PC-9 (cell line): ENCODE data around the gene SDHA. TPM values are rescaled to one million over a fixed set of nuclear protein-coding genes. Genes with fewer than 3 reads are reported as not detected.

Experiments
- BruUV-seq: library from RNA; stranded (reverse); fragments of 400-500 nt; replicated peaks from 2 replicates; lab custom pipeline; 2021; lab: Mats Ljungman, UMichigan
- CTCF ChIA-PET: fragments of 300-600 bp; sonication (Branson Sonifier 250); formaldehyde crosslinking; loops from one replicate; lab custom pipeline; 2022; ENCODE audit warnings: antibody characterized with exemption; lab: Charles Lee
- POLR2A ChIA-PET: fragments of 300-600 bp; sonication (Branson Sonifier 250); formaldehyde crosslinking; loops from one replicate; lab custom pipeline; 2022; ENCODE audit warnings: antibody characterized with exemption; ENCODE audit not compliant: unreplicated experiment; lab: Charles Lee
- DNase-seq, 2 experiments: peaks; one replicate each; pipeline versions ENCODE4 v3.0.0 to v3.0.0-alpha.2; 2015 to 2022; ENCODE audit warnings: mixed read lengths in 1 of 2
- H2AFZ ChIP-seq: fragments of 200-600 bp; sonication (generic); 2 replicates; pipeline ENCODE4 v1.8.1; 2017; ENCODE audit warnings: antibody characterized with exemption
- H3F3A ChIP-seq: fragments of 200-600 bp; sonication (generic); 2 replicates; pipeline ENCODE4 v1.8.1; 2017; ENCODE audit warnings: antibody characterized with exemption, mild to moderate bottlenecking, low read depth; ENCODE audit not compliant: insufficient read depth
- H3K27ac ChIP-seq: fragments of 200-600 bp; sonication (generic); 2 replicates; pipeline ENCODE4 v1.6.1; 2016; ENCODE audit warnings: mixed run types
- H3K27me3 ChIP-seq: fragments of 200-600 bp; sonication (generic); 2 replicates; pipeline ENCODE4 v1.6.1; 2016; ENCODE audit warnings: low read depth, mixed run types; ENCODE audit not compliant: insufficient read depth
- H3K36me3 ChIP-seq: fragments of 200-600 bp; sonication (generic); 2 replicates; pipeline ENCODE4 v1.6.1; 2016; ENCODE audit warnings: low read depth, mixed run types
- H3K4me1 ChIP-seq: fragments of 200-600 bp; sonication (generic); replicated peaks from 2 replicates; pipeline ENCODE4 v1.6.1; 2016; ENCODE audit warnings: mixed run types; ENCODE audit not compliant: insufficient read depth
- H3K4me2 ChIP-seq: fragments of 200-600 bp; sonication (generic); 2 replicates; pipeline ENCODE4 v1.6.1; 2017; ENCODE audit warnings: mixed run types
- H3K4me3 ChIP-seq: fragments of 200-600 bp; sonication (generic); 2 replicates; pipeline ENCODE4 v1.6.1; 2016; ENCODE audit warnings: mixed run types
- H3K79me2 ChIP-seq: fragments of 200-600 bp; sonication (generic); 2 replicates; pipeline ENCODE4 v1.6.1; 2017; ENCODE audit warnings: low read depth, mixed run types
- H3K9me2 ChIP-seq: fragments of 200-600 bp; sonication (generic); 2 replicates; pipeline ENCODE4 v1.8.1; 2017; ENCODE audit warnings: mild to moderate bottlenecking; ENCODE audit not compliant: insufficient read depth
- H3K9me3 ChIP-seq: fragments of 200-600 bp; sonication (generic); 2 replicates; pipeline ENCODE4 v1.8.1; 2016; ENCODE audit warnings: low read depth; ENCODE audit not compliant: insufficient read depth
- H4K20me1 ChIP-seq: fragments of 200-600 bp; sonication (generic); 2 replicates; pipeline ENCODE4 v1.8.1; 2017; ENCODE audit not compliant: insufficient read depth
- EZH2 ChIP-seq: fragments of 200-600 bp; sonication (generic); IDR thresholded peaks from 2 replicates; pipeline ENCODE4 v1.8.0; 2017; ENCODE audit warnings: antibody characterized with exemption, low read depth
- intact Hi-C: fragments of 100-400 bp; cut with micrococcal nuclease; formaldehyde crosslinking; loops from one replicate; pipeline ENCODE4 v1.10.0; 2022; ENCODE audit not compliant: unreplicated experiment
- total RNA-seq: library from RNA; stranded (reverse); gene quantifications from 2 replicates; pipeline ENCODE4 v1.2.3, GENCODE V29; 2021
- TF ChIP-seq, protein P1 (sequence below): fragments of 200-600 bp; sonication (generic); conservative IDR thresholded peaks from 2 replicates; pipeline ENCODE4 v1.6.1; 2017; ENCODE audit warnings: mixed run types, antibody characterized with exemption, mild to moderate bottlenecking, moderate library complexity

Gene SDHA
- total RNA-seq, 1 experiment from 2014 or later = 347 TPM

DNA sequence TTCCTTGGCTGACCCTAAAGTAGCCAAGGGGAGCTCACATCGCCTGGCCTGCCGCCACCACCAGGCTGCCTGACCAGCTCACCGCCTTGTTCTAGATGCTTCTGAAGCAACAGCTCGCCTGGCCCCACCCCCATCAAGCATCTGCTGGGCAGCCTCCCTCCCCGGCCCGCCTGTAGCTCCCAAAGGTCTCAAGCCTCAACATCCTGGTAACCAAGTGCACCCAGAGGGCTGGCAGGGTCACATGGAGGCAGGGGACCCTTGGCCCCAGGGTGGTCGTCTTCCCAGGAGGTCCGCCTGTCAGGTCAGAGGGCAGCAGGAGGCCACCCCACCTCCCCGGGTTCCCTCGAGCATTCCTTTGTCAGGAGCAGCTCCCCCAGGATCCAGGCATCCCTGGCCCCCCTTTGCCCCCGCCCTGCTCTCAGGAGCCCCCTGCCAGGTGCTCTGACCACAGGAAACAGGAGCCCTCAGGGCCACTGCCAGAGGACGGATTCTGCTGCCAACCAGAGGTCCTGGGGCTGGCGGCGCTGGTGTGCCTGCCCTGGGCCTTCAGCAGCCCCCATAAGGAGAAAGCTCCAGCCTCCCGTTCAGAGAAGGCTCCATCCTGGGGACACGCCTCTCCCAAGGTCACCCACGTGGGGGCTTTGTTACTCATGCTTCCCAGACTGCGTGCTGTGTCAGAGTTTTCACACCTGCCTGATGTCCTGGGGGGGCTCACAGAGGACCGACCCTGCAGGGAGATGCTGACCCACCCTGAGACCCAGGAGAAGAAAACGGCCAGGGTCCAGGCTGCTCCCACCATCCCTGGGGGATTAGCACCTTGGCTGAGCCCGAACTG lies 30.3 kb upstream of the SDHA start:
- H2AFZ ChIP-seq = no peak overlapping the region
- intact Hi-C loops = loop anchor here (2.0 kb wide), 2 partner anchors 31 to 243 kb away; partner anchors contain the start of genes CCDC127 and SDHA
- H3K27ac ChIP-seq = no peak overlapping the region
- no peaks in the 10 kb centered on the region for H3F3A ChIP-seq
- POLR2A ChIA-PET = interaction anchor here (0.6 to 0.9 kb wide), 5 partner anchors 16 to 974 kb away, joined by 3 to 6 read pairs (median 5); partner anchors contain the start of gene PDCD6
- peaks cover 82% of the 10 kb centered on the region for H3K27me3 ChIP-seq
- peak overlapping the region; percentile 44 for H3K4me2 ChIP-seq
- CTCF ChIA-PET = interaction anchor here (0.6 to 1.2 kb wide), 10 partner anchors 8 to 259 kb away, joined by 3 to 6 read pairs (median 4); partner anchors contain the start of genes CCDC127, EXOC3, PDCD6 and SDHA
- no peaks in the 10 kb centered on the region for H4K20me1 ChIP-seq
- no peaks in the 10 kb centered on the region for H3K4me1 ChIP-seq
- DNase-seq = no peak
- BruUV-seq = no TSS peak
- no peaks in the 10 kb centered on the region for H3K79me2 ChIP-seq
- H3K4me3 ChIP-seq = no peak overlapping the region
- H3K9me3 ChIP-seq = no peaks in the 10 kb centered on the region
- H3K9me2 ChIP-seq = no peaks in the 10 kb centered on the region
- no peak for TF ChIP-seq EZH2
- TF ChIP-seq, protein P1, sequence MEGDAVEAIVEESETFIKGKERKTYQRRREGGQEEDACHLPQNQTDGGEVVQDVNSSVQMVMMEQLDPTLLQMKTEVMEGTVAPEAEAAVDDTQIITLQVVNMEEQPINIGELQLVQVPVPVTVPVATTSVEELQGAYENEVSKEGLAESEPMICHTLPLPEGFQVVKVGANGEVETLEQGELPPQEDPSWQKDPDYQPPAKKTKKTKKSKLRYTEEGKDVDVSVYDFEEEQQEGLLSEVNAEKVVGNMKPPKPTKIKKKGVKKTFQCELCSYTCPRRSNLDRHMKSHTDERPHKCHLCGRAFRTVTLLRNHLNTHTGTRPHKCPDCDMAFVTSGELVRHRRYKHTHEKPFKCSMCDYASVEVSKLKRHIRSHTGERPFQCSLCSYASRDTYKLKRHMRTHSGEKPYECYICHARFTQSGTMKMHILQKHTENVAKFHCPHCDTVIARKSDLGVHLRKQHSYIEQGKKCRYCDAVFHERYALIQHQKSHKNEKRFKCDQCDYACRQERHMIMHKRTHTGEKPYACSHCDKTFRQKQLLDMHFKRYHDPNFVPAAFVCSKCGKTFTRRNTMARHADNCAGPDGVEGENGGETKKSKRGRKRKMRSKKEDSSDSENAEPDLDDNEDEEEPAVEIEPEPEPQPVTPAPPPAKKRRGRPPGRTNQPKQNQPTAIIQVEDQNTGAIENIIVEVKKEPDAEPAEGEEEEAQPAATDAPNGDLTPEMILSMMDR = no peak
- no peaks in the 10 kb centered on the region for H3K36me3 ChIP-seq

DNA sequence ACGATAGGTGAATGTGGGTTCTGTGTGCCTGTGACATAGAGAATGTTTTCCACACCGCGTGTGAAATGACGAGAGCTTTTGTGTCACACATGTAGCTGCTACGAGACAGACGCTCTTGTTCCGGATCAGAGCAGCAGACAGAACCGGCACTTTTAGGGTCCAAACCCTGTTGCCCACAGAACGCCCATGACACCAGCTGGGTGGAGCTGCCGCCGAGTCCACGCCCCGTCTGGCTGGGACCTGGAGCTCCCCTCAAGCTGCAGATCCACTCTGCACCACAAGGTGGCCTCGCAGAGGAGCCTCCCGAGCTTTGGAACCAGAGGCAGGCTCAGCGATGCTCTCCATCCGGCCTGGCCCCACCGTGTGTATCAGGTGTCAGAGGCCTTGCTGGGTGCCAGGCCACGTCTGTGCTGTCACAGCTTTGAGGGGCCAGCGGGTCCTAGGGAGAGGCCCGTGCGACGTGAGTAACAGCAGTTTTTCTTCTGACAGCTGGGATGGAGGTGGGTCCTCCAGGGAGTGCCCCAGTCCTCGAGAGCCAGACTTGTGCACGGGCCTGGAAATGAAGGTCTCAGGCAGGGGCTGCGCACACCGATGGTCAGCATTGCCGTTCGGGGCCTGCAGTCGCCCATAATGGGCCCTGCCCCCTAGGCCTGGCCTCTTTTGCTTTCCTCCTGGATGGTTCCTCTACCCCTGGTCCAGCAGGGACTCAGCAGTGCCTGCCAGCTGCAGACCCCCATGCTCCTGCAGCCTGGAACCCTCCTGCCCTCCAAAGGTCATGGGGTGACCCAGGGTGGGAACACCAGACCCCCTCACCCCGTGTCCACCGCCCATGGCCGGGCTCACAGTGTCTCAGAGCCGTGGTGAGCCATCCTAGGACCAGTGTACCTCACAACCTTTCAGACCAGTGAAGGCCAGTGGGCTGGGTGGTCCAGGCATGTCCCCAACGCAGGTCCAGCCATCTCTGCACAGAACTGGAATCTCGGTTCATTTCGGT lies 29.3 kb upstream of the SDHA start:
- no peak for TF ChIP-seq EZH2
- TF ChIP-seq, protein P1 = peak; percentile 100
- H3F3A ChIP-seq = no peaks in the 10 kb centered on the region
- intact Hi-C loops = loop anchor here (2.0 kb wide), 2 partner anchors 30 to 242 kb away; partner anchors contain the start of genes CCDC127 and SDHA
- no TSS peak for BruUV-seq
- peaks cover 76% of the 10 kb centered on the region for H3K27me3 ChIP-seq
- H3K36me3 ChIP-seq = no peaks in the 10 kb centered on the region
- DNase-seq = peak; percentile 76 to 98
- no peaks in the 10 kb centered on the region for H4K20me1 ChIP-seq
- no peak overlapping the region for H3K4me3 ChIP-seq
- H3K4me2 ChIP-seq = peak overlapping the region; percentile 44
- H3K9me2 ChIP-seq = no peaks in the 10 kb centered on the region
- H3K9me3 ChIP-seq = no peaks in the 10 kb centered on the region
- no peak overlapping the region for H3K27ac ChIP-seq
- POLR2A ChIA-PET = interaction anchor here (0.6 to 0.9 kb wide), 8 partner anchors 15 to 973 kb away, joined by 3 to 6 read pairs (median 4); partner anchors contain the start of gene PDCD6
- no peak overlapping the region for H2AFZ ChIP-seq
- CTCF ChIA-PET = interaction anchor here (0.5 to 1.2 kb wide), 11 partner anchors 9 to 258 kb away, joined by 3 to 6 read pairs (median 4); partner anchors contain the start of genes CCDC127, EXOC3, PDCD6 and SDHA
- no peaks in the 10 kb centered on the region for H3K4me1 ChIP-seq
- H3K79me2 ChIP-seq = no peaks in the 10 kb centered on the region

DNA sequence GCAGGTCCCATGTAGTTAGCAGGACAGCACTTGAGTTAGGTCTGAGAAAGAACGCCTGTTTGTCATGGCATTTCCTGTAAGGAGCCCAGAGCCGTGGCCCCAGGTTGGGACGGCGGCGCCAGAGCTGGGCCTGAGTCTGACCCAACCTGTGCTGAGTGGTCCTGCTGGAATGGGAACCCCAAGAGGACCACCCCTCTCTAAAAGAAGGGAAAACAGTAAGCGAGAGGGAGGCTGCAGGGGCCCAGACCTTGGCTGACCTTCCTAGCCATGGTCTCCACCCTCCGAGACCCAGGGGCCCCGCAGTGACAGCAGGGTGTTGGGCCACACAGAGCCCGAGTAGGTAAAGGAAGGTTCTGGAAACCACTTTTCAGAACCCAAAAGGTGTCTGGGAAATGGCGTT lies 28.6 kb upstream of the SDHA start:
- TF ChIP-seq, protein P1 = no peak
- TF ChIP-seq EZH2 = no peak
- H3K27me3 ChIP-seq = peaks cover 72% of the 10 kb centered on the region
- no peak overlapping the region for H3K4me2 ChIP-seq
- no peaks in the 10 kb centered on the region for H3K4me1 ChIP-seq
- POLR2A ChIA-PET = no interaction called here
- no peaks in the 10 kb centered on the region for H3K36me3 ChIP-seq
- CTCF ChIA-PET = no interaction called here
- no peaks in the 10 kb centered on the region for H4K20me1 ChIP-seq
- no peaks in the 10 kb centered on the region for H3K9me2 ChIP-seq
- H2AFZ ChIP-seq = no peak overlapping the region
- BruUV-seq = no TSS peak
- no peaks in the 10 kb centered on the region for H3K9me3 ChIP-seq
- H3K4me3 ChIP-seq = no peak overlapping the region
- intact Hi-C loops = loop anchor here (2.0 kb wide), 2 partner anchors 29 to 241 kb away; partner anchors contain the start of genes CCDC127 and SDHA
- H3K27ac ChIP-seq = no peak overlapping the region
- H3F3A ChIP-seq = no peaks in the 10 kb centered on the region
- DNase-seq = no peak
- H3K79me2 ChIP-seq = no peaks in the 10 kb centered on the region
